ENCODE results near the gene GATA2.

GATA2 gene
- 0.06 to 0.26 reads per million in 2 experiments for total RNA-seq

GRCh38 chr3:128492671-128493569 lies at the start of gene GATA2:
GATA2 (minus strand) TSS chr3:128493201; CDS start chr3:128487031, 6,170 bp downstream.
- DNase-seq (ENCODE audit: low read depth) = no peak

GRCh38 chr3:128541246-128541645 lies 48.2 kb upstream of the GATA2 start:
- no peak for DNase-seq (ENCODE audit: low read depth)

GRCh38 chr3:128539376-128539775 lies 46.4 kb upstream of the GATA2 start:
- no peak for DNase-seq (ENCODE audit: low read depth)

- no peak for DNase-seq (ENCODE audit: low read depth)
Measured at GRCh38 chr3:128537091-128537703, 44.2 kb upstream of the GATA2 start.

GRCh38 chr3:128532012-128532983 lies 39.3 kb upstream of the GATA2 start:
- DNase-seq (ENCODE audit: low read depth) = no peak

- DNase-seq (ENCODE audit: low read depth) = no peak
Measured at GRCh38 chr3:128524374-128525299, 31.6 kb upstream of the GATA2 start.

- no peak for DNase-seq (ENCODE audit: low read depth)
Measured at GRCh38 chr3:128523591-128523990, 30.6 kb upstream of the GATA2 start.

GRCh38 chr3:128521715-128522114 lies 28.7 kb upstream of the GATA2 start:
- DNase-seq (ENCODE audit: low read depth) = no peak

- no peak for DNase-seq (ENCODE audit: low read depth)
Measured at GRCh38 chr3:128518587-128519490, 25.8 kb upstream of the GATA2 start.

- DNase-seq (ENCODE audit: low read depth) = no peak
Measured at GRCh38 chr3:128517648-128518047, 24.6 kb upstream of the GATA2 start.

- no peak for DNase-seq (ENCODE audit: low read depth)
Measured at GRCh38 chr3:128515967-128516366, 23.0 kb upstream of the GATA2 start.

GRCh38 chr3:128508852-128509251 lies 15.9 kb upstream of the GATA2 start:
- DNase-seq (ENCODE audit: low read depth) = no peak

GRCh38 chr3:128506754-128507153 lies 13.8 kb upstream of the GATA2 start:
- DNase-seq (ENCODE audit: low read depth) = no peak

GRCh38 chr3:128505771-128506170 lies 12.8 kb upstream of the GATA2 start:
- DNase-seq (ENCODE audit: low read depth) = no peak

- DNase-seq (ENCODE audit: low read depth) = no peak
Measured at GRCh38 chr3:128504963-128505730, 12.1 kb upstream of the GATA2 start.

- no peak for DNase-seq (ENCODE audit: low read depth)
Measured at GRCh38 chr3:128504533-128504915, 11.5 kb upstream of the GATA2 start.

GRCh38 chr3:128503751-128504532 lies 10.9 kb upstream of the GATA2 start:
- DNase-seq (ENCODE audit: low read depth) = no peak

- DNase-seq (ENCODE audit: low read depth) = no peak
Measured at GRCh38 chr3:128503164-128503651, 10.2 kb upstream of the GATA2 start.
